TTC549 (cell line): ENCODE results near the gene CDC14B.
"Not testable (repeated sequence)": the region's sequence is repeated elsewhere in the genome, so short reads cannot be mapped to it uniquely, and the experiment has no call there.

Source experiments
- FAIRE-seq: peaks from 2 replicates; lab custom pipeline; 2012; peaks lifted over from hg19 to GRCh38; lab: Jason Lieb, UNC

Gene CDC14B

DNA sequence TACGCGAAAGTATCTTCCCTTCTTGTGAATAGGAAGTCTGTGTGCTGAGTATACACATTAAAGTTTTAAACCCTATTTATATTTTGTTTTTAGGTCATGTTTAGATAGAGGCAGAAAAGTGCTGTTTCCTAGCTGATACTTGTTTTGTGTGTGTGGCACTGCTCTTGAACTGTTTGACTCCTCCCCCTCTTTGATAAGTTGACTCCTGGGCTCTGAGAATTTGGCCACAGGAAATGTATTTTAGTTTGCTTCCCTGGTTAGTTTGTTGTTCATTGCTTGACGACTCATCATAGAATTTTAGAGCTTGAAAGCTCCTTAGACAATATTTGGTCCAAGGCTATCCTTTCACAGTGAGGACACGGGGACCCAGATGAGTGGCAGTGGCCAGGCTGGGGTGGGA lies 2.0 kb upstream of the CDC14B start:
- no peak for FAIRE-seq

DNA sequence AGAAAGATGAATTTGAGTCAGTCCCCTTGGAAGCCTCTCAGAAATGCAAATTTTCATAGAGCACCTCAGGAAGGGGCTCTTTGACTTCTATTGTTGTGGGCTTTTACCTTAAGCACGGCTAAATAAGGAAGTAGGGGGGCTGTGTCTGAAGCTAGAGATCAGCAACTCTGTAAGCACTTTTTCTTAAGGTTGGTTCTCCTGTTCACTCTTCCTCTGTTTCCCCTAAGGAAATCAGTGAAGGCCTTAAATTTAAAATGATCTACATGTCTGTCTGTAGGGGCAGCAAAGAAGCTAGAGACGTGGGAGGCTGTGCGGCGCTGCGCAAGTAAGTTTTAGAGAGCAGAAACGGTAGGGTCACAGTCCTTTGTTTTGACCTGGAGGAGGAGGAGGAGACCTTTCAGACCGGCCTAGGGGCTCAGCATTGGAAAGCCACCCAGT lies 1.2 kb upstream of the CDC14B start:
- no peak for FAIRE-seq

DNA sequence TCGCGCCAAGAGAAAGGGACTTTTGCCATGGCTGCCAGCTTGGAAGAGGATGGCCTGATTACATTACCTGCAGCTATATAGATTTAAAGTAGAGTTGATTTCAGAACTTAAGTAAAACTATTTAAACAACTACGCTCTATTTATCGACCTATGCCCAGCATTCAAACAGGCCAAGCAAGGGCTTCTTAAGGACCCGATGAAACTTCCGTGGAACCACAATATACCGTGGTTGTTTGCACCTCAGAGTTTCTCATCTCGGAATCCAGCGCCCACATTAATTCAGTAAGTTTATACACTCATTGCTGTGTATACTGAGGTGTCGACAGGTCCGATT lies 505 bp upstream of the CDC14B start:
- no peak for FAIRE-seq

DNA sequence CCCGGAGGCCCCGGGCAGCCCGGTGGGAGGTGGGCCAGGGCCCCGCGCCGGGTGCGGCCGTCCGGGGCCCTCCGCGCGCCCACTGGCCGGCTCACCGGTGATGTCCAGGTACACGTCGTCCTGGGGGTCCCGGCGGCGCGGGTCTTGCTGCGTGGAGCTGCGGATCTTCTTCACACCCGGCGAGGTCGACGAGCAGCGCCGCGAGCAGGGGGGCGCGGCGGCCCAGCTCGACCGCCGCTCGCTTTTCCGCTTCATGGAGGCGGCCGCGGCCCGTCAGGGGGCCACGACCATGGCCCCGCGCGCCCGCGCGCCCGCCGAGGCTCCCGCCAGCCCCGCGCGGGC lies 548 bp downstream of the CDC14B start:
- no peak for FAIRE-seq

DNA sequence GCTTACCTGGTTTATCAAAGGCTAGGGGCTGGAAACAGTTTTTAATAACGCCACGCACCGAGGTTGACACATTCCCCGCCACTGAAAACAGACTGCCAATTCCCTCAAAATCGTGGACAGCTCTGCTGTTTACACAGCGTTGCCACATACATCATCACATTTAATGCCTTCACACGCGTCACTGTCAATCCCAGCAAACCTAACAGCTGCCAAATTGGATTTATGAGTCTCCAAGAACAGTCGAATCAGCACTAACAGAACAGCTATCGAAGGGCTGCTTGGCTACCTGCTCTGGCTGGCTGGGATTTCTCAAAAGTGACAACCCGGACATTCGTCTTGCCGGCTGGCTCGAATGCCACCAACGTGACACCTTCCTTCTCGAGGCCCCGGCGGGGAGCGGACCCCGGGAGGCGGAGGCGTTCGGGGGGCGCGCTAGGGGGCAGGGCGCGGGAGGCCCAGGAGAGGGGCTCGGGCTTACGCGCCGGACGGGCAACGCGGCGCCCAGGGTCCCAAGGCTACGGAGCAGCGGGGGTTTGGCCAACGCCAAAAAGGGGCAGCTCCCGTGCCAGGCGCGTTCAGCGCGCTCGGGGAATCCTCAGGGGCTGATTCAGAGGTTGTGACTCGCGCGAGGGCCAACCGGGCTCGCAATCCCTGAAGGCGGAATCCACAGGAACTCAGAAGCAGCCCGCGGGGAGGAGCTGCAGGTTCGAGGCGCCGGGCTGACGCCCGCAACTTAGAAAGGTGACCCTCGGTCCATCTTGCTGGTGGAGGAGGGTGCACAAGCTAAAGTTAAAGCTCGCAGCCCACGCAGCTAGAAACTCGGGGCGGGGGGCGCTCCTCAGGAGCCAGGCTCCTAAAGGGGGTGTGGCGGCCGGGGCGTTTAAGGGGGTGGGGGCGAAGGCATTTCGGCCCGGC lies 1.2 kb downstream of the CDC14B start:
- no peak for FAIRE-seq

DNA sequence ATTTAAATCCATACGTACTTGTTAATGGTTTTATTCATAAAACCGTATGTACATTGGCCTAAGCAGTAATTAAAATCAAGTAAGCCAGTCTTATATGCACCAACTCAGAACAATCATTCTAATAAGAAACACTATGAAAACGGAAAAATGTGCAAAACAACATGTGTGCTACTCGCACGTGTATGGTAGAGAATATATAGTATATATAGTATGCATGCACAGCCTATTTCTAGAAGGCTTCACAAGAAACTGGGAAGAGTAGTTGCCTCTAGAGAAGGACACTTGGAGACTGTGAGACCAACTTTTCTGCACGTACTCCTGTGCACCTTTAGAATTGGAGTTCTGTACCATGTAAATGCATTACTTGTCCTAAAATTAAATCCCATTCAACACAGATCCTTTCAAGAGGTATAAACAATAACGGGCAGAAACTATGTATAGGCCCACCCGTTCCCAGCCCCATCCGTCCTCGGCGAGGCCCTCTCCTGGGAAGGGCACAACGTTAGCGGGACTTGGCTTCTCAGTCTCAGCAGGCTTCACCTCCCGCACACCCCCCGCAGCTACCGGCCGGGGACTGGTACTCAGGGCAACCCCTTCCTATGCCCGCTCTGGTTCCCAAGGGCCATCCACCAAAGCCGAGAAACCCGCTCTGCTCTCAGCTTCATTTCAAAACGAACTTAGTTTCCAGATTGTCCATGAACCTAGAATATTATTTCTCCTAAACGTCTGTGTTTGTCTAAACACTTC lies 2.0 kb downstream of the CDC14B start:
- no peak for FAIRE-seq

DNA sequence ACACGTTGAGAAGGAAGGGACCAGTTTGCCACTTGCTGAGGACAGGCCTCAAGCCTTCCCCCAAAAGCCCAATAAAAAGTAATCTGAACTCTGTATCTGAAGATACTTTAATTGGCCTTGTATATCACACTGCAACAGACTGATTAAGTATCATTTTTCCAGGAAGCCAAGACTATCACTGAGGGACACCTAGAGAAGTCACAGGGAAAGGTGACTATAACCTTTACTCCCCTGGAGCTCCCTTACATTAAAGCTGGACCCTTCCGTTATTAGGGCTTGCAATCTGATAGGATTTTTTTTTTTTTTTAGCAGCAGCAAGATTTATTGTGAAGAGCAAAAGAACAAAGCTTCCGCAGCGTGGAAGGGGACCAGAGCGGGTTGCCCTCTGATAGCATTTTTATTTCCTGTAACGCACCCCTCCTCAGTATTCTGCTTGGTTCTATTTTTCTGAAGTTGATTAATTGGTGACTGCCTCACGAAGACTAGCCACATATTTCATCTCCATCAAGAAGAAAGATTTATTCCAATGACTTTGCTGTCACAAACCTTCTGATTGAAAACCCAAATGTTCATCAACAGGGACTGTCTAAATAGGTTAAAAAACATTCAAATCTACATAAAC lies 2.7 kb downstream of the CDC14B start:
- FAIRE-seq = no peak

DNA sequence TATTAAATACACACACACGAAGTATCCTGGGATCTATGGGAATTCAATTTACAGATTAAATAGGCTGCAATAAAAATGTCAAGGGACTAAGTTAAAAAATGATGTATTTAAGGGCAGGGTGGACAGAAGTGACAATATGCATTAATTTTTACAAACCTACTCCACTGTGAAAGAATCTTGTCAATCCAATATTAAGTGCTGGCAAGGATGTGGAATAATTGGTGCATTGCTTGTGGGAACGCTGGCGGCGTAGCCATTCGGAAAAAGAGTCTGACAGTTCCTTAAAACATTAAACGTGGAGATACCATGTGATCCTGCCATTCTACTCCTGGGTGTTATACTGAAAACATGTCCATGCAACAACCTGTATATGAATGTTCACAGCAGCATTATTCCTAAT lies 4.2 kb downstream of the CDC14B start:
- no peak for FAIRE-seq

DNA sequence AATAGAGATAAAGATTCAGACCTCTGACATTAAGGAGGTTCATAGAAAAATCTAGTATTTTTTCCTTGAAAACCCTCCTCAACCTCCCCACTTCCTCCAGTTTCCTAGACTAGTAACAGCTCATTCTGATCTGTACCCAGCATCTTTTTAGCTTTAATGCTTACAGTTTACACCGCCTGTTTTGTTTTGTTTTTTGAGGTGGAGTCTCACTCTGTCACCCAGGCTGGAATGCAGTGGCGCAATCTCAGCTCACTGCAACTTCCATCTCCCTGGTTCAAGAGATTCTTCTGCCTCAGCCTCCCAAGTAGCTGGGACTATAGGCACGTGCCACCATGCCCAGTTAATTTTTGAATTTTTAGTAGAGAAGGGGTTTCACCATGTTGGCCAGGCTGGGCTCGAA lies 5.0 kb downstream of the CDC14B start:
- FAIRE-seq = not testable (repeated sequence)

DNA sequence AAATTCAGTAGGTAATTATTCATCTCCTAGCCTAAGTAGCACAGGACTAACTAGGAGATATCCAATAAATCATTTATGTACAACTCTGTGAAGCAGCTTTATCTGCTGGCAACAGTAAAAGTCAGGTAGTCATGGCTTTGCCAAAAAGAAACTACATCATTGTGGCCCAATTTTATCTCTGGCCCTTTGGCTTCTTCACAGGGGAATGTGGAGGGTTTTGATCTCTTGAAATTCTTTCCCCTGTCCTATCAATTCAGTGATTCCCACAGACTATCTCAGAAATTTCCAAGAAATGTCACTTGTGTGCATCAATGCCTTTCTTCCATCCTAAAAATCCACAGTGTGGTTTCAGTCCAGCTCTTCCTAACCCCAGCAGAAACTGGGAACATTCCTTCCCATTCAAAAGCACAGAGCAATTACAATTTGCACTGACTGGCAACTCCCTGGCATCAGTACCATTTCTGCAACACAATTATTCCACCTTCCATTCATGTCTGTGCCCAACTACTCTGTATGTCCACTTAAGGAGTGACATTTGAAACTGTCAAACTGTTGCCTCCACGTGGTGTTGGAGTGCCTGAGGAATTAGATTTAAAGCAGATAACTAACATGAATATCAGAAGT lies 6.6 kb downstream of the CDC14B start:
- no peak for FAIRE-seq

DNA sequence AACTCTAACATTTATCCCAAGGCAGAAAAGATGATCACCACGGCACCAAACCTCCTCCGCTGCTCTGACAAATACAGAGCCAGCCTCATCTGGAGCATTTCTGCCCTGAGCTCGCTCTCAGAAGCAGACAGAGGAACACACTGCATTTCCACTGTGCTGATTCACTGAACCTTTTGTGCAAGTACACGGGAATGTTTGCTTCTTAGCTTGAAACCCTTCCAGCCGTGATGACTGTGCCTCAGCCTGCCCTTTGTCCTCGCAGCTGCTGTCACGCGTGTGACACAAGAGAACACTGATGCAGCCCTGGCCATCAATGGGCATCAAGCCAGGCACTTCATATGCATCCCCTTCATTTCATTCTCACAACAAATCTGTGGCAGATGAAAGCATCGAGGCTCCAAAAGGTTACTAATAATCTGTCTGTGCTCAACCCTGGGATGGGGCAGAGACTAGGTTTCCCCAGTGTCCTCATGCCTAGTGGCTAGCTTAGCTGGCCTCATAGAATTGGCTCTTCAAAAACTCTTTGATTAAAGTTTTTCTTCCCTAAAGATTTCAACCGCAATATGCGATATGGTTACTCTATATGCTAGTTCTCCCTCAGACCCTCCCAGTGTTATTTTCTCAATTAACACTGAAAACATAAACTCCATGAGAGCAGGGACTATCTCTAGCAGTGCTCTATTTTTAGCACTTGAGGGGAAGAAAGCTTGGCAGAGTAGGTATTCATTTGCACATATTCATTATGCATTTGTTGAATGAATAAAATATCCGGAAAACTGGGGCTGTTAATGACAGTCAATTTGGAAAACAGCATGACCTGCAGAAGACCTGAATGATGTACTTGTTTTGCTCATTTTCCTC lies 7.3 kb downstream of the CDC14B start:
- no peak for FAIRE-seq

DNA sequence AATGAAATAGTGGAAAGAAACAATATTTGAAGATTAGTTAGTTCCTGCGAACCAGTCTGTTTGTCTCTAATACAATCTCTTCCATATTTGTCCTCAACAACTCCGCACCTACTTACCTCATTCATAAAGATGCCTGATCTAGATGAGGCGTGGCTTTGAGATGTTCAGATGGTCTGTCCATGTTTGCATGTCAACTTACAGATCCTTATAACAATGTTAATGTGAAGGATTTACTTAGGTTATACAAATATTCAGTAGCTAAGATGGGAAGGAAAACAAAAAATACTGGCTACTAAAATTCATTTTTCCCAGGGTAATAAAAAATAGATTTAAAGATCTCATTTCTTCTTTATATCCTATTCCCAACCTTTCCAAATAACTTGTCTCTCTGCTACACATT lies 8.3 kb downstream of the CDC14B start:
- no peak for FAIRE-seq

DNA sequence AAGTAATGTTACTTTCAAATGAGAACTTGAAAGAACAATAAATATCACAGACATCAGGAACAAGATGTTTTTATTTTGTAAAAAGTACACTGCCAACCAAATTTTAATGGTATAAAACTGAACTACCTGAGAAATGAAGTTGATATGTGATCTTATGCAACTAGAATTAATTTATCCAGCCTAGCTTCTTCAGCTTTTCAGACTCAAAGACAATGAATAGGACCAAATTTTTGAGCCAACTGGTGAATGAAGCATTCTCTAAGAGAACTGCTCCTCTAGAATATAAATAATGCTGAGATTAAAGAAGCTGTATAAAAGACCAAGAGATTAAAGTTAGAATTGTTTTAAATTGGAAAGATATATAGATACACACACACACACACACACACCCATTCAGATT lies 9.9 kb downstream of the CDC14B start:
- no peak for FAIRE-seq

DNA sequence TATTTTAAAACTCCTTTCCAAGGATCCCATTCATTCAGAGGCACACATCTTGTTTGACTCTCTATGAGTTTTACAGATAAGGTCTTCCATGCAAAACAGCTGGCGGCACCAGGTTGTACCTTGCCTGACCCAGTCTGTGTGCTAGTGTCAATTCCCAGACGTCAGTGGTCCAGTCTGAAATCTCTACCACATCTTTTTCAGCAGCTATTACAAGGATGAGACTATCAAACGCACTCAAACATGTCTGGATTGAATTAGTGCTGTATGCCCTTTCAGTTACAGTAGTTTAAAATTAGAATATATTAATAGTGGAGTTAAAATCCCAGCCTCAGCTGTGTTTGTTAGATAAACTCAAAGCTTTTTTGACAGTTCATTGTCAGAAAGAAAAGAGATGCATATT lies 11.7 kb downstream of the CDC14B start:
- no peak for FAIRE-seq

DNA sequence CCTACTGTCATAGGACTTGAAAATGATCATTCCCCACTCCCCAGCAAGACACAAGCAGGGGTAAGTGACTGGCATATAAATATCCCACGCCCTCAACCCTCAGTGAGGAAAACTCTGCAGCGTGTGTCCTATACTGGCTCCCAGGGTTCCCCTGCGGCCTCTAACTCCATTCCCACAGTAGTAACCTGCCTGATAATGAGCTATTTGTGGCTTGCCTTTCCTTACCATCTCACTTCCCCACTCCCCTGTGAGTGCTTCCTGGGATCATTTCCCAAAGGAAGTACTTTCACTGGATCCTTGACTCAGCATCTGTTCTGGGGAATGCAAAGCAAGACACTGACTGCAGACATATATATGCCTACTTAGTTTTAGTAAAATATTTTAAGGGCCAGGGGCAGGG lies 14.3 kb downstream of the CDC14B start:
- FAIRE-seq = no peak

DNA sequence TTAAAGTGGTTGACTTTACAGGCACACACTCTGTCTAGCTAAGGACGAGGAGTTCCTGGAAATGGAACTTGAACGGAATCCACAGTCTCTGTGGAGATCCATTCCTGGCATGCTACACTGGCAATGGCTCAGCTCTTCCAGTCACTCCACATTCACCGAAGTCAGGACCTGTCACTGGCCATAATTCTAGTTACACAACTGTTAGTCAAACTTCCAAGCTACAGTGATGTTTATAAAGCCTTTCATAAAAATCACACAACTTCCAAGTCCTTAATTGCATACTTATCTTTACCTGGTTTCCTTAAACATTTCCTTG lies 15.7 kb downstream of the CDC14B start:
- FAIRE-seq = no peak

DNA sequence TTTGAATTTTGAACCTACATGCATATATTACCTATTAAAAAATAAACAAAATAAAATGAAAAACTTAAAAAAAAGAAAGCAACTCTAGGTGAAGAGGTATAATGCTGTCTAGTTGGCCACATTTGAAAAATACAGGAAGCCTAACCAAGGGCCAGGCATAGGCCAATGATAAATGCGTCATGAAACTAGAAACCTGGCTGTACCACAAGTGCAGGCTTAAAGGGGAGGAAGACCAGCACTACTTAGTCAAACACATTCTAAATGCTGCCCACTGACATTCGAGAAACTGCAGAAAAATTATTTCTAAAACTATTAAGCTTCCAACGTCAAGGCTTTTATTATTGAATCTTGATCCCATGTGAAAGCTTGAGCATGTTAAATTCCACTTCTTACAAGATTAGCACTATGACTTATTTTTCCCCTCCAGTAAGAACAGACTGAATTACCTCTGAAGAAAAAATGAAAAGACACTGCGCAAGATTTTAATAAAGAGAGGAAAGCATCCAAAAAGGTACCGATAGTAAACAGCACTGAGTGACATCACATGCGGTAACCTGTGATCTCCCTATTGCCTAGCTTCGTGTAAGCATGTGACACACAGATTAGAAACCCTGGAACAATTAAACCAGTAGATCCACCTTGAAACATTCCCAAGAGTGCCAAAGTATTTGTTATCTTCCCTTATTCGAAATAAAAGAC lies 16.2 kb downstream of the CDC14B start:
- FAIRE-seq = no peak

DNA sequence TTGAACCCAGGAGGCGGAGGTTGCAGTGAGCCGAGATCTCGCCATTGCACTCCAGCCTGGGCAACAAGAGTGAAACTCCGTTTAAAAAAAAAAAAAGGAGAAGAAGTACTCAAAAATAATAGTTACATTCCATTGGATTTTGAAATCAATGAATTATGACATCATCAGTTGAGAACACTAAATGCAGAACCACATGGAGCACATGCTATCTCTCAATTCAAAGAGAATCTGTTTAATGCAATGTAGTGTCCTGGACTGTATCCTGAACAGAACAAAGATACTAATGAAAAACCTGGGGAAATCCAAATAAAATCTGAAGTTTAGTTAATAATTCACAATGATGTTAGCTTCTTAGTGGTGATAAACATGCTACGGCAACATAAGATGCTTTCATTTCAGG lies 20.3 kb downstream of the CDC14B start:
- FAIRE-seq = no peak

DNA sequence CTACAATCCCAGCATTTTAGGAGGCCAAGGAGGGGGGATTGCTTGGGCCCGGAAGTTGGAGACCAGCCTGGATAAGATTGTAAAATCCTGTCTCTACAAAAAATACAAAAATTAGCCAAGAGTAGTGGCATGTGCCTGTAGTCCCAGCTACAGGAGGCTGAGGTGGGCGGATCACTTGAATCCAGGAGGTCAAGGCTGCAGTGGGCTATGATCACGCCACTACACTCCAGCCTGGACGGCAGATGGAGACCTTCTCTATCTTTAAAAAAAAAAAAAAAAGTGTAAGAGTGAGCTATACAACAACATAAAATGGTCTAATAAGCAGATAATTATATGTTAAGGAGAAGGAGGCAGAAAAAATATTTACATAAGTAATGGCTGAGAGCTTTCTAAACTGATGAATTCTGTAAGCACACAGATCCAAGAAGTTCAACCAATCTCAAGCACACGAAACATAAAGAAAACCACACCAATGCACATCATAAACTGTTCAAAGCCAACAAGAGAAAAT lies 23.0 kb downstream of the CDC14B start:
- FAIRE-seq = no peak

DNA sequence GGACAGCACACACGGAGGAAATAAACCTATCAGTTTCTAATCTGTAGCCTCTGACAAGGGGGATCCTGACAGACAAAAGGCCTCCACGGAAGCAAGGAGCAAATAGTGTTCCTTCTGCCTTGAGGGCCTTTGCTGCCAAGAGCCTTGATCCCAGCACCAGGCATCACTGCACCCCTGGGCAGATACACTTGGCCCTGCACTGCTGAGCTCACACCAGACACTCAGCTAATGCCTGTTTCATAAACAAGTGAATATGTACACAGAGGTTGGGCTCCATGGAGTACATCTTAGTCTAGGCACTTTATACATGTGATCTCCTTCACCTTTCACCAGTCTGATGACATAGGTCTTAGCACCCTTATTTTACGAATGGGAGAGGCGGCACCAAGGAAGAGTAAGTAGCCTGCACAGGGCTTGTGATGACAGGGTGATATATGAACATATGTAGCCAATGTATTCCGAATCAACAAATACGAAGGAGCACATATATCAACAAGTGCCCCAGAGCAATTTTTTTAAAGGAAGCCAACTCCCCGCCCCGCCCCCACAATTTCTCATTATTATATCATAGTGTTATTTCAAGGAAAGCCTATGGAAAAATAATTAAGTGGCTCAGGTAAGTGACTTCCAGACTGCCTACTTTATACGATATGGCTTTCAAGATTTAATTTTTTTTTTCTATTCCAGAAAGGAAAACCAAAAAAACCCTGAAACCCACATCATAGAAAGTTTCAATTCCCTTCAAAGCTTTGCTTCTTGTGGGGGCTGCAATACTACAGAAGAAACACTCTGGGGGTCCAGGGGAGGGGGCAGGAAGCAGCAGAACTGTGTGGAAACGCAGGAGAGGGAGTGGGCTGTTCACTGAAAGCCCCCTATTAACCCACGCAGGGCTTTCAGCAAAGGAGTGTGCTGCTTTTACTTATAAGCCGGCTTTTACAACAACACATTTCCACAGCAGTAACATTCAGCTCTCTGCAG lies 32.0 kb downstream of the CDC14B start:
- FAIRE-seq = no peak
